HG02852 (cell line): ENCODE results near the gene PHOX2A.

ENCODE experiments used
- ATAC-seq: cut with Tn5 transposase; IDR thresholded peaks from one replicate; pipeline ENCODE4 v1.9.1; 2021; ENCODE audit warnings: mild to moderate bottlenecking, moderate library complexity; ENCODE audit not compliant: unreplicated experiment

Gene PHOX2A

GRCh38 chr11:72189455-72190250 lies 54.3 kb downstream of the PHOX2A start:
- no peak for ATAC-seq
